A673 (cell line): Measurements from ENCODE around the gene SH3D19. TPM values are rescaled to one million over a fixed set of nuclear protein-coding genes. Genes with fewer than 3 reads are reported as not detected.
A peak's percentile ranks its signal among the peaks of the same experiment; 100 is the strongest.

Experiments
- BruUV-seq: library from RNA; stranded (reverse); fragments of 400-500 nt; replicated peaks from 2 replicates; lab custom pipeline; 2021; lab: Mats Ljungman, UMichigan
- CTCF ChIA-PET: fragments of 300-600 bp; sonication (Branson Sonifier 250); formaldehyde crosslinking; loops from one replicate; lab custom pipeline; 2022; ENCODE audit warnings: antibody characterized with exemption; lab: Charles Lee
- POLR2A ChIA-PET: fragments of 300-600 bp; sonication (Branson Sonifier 250); formaldehyde crosslinking; loops from one replicate; lab custom pipeline; 2022; ENCODE audit warnings: antibody characterized with exemption; ENCODE audit not compliant: low non-redundant PET; lab: Charles Lee
- DNase-seq: peaks from one replicate; pipeline ENCODE4 v3.0.0-alpha.2; 2015; ENCODE audit warnings: low spot score
- H3K27ac ChIP-seq: fragments of 200-600 bp; sonication (generic); 2 replicates; pipeline ENCODE4 v1.5.1; 2016; ENCODE audit warnings: mixed run types, low read depth, mild to moderate bottlenecking, mixed read lengths, antibody characterized with exemption, low read length; ENCODE audit not compliant: poor library complexity, severe bottlenecking
- H3K27me3 ChIP-seq: fragments of 200-600 bp; sonication (generic); replicated peaks from 2 replicates; pipeline ENCODE4 v1.6.1; 2017; ENCODE audit warnings: mixed run types, low read depth, mild to moderate bottlenecking, mixed read lengths, antibody characterized with exemption, low read length; ENCODE audit not compliant: insufficient read depth, poor library complexity
- H3K36me3 ChIP-seq: fragments of 200-600 bp; sonication (generic); 2 replicates; pipeline ENCODE4 v1.6.1; 2016; ENCODE audit warnings: mixed run types, mild to moderate bottlenecking, mixed read lengths, antibody characterized with exemption, low read length; ENCODE audit not compliant: insufficient read depth, poor library complexity, severe bottlenecking
- H3K4me1 ChIP-seq: fragments of 200-600 bp; sonication (generic); 2 replicates; pipeline ENCODE4 v1.6.1; 2017; ENCODE audit warnings: mixed run types, mild to moderate bottlenecking, mixed read lengths, antibody characterized with exemption, low read length; ENCODE audit not compliant: insufficient read depth, poor library complexity, severe bottlenecking
- H3K4me3 ChIP-seq: fragments of 200-600 bp; sonication (generic); 2 replicates; pipeline ENCODE4 v1.5.1; 2016; ENCODE audit warnings: low read depth, mixed run types, mild to moderate bottlenecking, mixed read lengths, low read length; ENCODE audit not compliant: poor library complexity, severe bottlenecking
- H3K9me3 ChIP-seq: fragments of 200-600 bp; sonication (generic); 2 replicates; pipeline ENCODE4 v1.6.1; 2016; ENCODE audit warnings: mixed run types, low read depth, mild to moderate bottlenecking, mixed read lengths, antibody characterized with exemption, low read length; ENCODE audit not compliant: poor library complexity, severe bottlenecking
- CTCF ChIP-seq: fragments of 300-800, 200-600 bp; sonication (generic); conservative IDR thresholded peaks from 2 replicates; pipeline ENCODE4 v1.5.1; 2017; ENCODE audit warnings: low read depth, mild to moderate bottlenecking, antibody characterized with exemption, low read length, moderate library complexity, mixed read lengths
- EZH2 ChIP-seq: fragments of 200-600 bp; sonication (generic); IDR thresholded peaks from 2 replicates; pipeline ENCODE4 v1.6.1; 2017; ENCODE audit warnings: borderline replicate concordance, low read depth, mild to moderate bottlenecking, mixed read lengths, antibody characterized with exemption, low read length; ENCODE audit not compliant: poor library complexity, severe bottlenecking
- intact Hi-C: fragments of 100-400 bp; cut with micrococcal nuclease; formaldehyde crosslinking; loops from one replicate; pipeline ENCODE4 v1.10.0; 2022; ENCODE audit not compliant: unreplicated experiment
- total RNA-seq: library from RNA; stranded (reverse); gene quantifications from 2 replicates; pipeline ENCODE4 v1.2.3, GENCODE V29; 2021

Gene SH3D19
- total RNA-seq, 1 experiment from 2014 or later: 0.86 TPM

DNA sequence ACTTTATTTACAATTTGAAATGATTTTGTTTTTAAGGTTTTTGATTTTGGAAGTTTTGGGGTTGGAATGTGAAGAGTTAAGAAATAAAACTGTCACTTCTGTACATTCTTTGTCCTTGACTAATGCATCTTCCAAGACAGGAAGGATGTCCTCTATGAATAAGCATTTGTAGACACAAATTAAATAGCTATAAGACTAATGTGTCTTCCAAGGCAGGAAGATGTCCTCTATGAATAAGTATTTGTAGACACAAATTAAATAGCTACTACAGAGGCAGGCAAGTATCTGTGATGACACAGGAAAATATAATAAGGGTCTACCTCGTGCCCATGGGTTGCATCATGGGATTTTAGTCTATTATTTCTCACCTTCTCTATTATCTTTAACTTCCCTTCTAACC is 33.9 kb downstream of the SH3D19 start:
- no peaks in the 10 kb centered on the region for H3K9me3 ChIP-seq

DNA sequence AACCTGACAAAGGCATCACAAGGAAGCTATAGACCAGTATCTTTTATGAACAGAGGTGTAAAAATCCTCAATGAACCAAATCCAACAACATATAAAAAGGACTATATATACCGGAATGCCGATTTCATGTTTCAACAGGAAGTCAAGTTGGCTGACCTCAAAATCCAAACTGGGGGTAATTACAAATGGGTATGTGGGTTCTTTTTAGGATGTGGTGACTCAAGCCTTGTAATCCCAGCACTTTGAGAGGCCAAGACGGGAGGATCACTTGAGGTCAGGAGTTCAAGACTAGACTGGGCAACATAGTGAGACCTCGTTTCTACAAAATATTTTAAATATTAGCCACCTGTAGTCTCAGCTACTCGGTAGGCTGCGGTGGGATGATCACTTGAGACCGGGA is 38.0 kb downstream of the SH3D19 start:
- H3K36me3 ChIP-seq: no peaks in the 10 kb centered on the region
- POLR2A ChIA-PET: no interaction called here
- peaks cover 10% of the 10 kb centered on the region for H3K4me1 ChIP-seq
- H3K4me3 ChIP-seq: no peak overlapping the region
- intact Hi-C loops: no loop called here
- TF ChIP-seq EZH2 (no peak), CTCF (no peak)
- H3K9me3 ChIP-seq: no peaks in the 10 kb centered on the region
- no TSS peak for BruUV-seq
- H3K27ac ChIP-seq: no peak overlapping the region
- CTCF ChIA-PET: no interaction called here
- no peaks in the 10 kb centered on the region for H3K27me3 ChIP-seq
- no peak for DNase-seq

More for the DNA sequence above, 33.9 kb downstream of the SH3D19 start:
- ChIA-PET POLR2A (no interaction called here), CTCF (no interaction called here)
- H3K4me1 ChIP-seq: peaks cover 10% of the 10 kb centered on the region
- no peaks in the 10 kb centered on the region for H3K36me3 ChIP-seq
- no peak overlapping the region for H3K4me3 ChIP-seq
- peak; percentile 58 for DNase-seq
- TF ChIP-seq EZH2 (no peak), CTCF (no peak)
- H3K27ac ChIP-seq: peak overlapping the region; percentile 16
- intact Hi-C loops: no loop called here
- no TSS peak for BruUV-seq
- no peaks in the 10 kb centered on the region for H3K27me3 ChIP-seq

GRCh38 chr4:151284534-151285245 is 40.7 kb downstream of the SH3D19 start:
- BruUV-seq: no TSS peak
- POLR2A ChIA-PET: no interaction called here
- CTCF ChIA-PET: no interaction called here
- Histone ChIP-seq H3K36me3 (no peaks in the 10 kb centered on the region), H3K4me1 (no peaks in the 10 kb centered on the region), H3K27ac (no peak overlapping the region), H3K4me3 (no peak overlapping the region), H3K9me3 (no peaks in the 10 kb centered on the region), H3K27me3 (no peaks in the 10 kb centered on the region)
- intact Hi-C loops: no loop called here
- TF ChIP-seq CTCF: no peak
- TF ChIP-seq EZH2: no peak
- DNase-seq: no peak
